ENCODE measurements around the gene FER. TPM values are rescaled to one million over a fixed set of nuclear protein-coding genes. Genes with fewer than 3 reads are reported as not detected.

The FER gene
- total RNA-seq, 4 donors from 2014 or later: 13.4 to 30.0 (median 19.6) TPM

DNA sequence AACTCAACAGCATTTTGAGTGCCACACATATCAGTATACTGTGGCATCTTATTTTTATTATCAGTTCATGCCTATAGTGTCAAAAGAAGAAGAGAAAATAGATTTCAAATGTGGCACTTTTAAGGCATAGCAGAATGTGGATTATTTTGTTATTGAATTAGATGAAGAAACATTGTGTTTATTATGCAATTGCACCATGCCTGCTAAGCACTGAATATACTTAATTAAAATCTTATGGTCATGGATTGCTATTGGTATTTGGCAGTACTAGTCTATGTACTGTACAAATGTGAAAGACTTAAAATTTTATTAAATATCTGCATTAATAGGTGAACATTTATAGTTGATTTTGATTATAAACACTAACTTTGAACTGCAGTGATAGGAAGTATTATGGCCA is 128.8 kb downstream of the FER start:
- Histone ChIP-seq H3K27me3 (no peaks in the 10 kb centered on the region), H3K9me3 (no peaks in the 10 kb centered on the region), H3K36me3 (no peaks in the 10 kb centered on the region), H3K27ac (no peak overlapping the region), H3K4me3 (no peak overlapping the region), H3K4me1 (peaks cover 0 to 12% (median 0%) of the 10 kb centered on the region in 3 donors)
- intact Hi-C loops (cut with DNase I): no loop called here
- TF ChIP-seq, protein P1, sequence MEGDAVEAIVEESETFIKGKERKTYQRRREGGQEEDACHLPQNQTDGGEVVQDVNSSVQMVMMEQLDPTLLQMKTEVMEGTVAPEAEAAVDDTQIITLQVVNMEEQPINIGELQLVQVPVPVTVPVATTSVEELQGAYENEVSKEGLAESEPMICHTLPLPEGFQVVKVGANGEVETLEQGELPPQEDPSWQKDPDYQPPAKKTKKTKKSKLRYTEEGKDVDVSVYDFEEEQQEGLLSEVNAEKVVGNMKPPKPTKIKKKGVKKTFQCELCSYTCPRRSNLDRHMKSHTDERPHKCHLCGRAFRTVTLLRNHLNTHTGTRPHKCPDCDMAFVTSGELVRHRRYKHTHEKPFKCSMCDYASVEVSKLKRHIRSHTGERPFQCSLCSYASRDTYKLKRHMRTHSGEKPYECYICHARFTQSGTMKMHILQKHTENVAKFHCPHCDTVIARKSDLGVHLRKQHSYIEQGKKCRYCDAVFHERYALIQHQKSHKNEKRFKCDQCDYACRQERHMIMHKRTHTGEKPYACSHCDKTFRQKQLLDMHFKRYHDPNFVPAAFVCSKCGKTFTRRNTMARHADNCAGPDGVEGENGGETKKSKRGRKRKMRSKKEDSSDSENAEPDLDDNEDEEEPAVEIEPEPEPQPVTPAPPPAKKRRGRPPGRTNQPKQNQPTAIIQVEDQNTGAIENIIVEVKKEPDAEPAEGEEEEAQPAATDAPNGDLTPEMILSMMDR (IDR thresholded peaks at IDR 0.05): no peak
- TF ChIP-seq POLR2A (IDR thresholded peaks at IDR 0.05): no peak
- no peak for DNase-seq

DNA sequence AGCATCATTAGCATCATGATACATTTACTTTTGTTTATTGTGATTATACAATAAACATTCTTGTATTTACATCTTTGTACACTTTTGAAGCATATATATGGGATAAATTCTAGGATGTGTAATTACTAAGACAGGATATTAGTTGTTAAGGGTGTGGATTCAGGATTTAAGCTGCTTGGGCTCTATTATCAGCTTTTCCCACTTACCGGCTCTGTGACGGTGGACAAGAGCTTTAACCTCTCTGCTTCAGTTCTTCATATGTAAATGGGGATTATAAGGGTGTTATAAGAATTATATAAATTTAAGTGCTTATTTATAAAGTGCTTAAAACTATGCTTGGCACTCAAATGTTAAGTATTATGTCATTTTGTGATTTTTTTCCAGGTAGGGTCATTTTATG is 131.1 kb downstream of the FER start:
- DNase-seq: no peak
- H3K9me3 ChIP-seq: no peaks in the 10 kb centered on the region
- intact Hi-C loops (cut with DNase I): no loop called here
- H3K4me1 ChIP-seq: no peaks in the 10 kb centered on the region
- H3K36me3 ChIP-seq: no peaks in the 10 kb centered on the region
- H3K4me3 ChIP-seq: no peak overlapping the region
- H3K27me3 ChIP-seq: no peaks in the 10 kb centered on the region
- H3K27ac ChIP-seq: no peak overlapping the region
- TF ChIP-seq, protein P1 (IDR thresholded peaks at IDR 0.05): no peak
- TF ChIP-seq POLR2A (IDR thresholded peaks at IDR 0.05): no peak
- WGBS, 2 donors: 93 to 100% methylated on average over 2 of the region's 2 CpGs

- DNase-seq: no peak
- Histone ChIP-seq H3K9me3 (no peaks in the 10 kb centered on the region), H3K36me3 (peaks cover 0 to 7% (median 0%) of the 10 kb centered on the region in 3 donors), H3K27me3 (no peaks in the 10 kb centered on the region), H3K4me3 (no peak overlapping the region), H3K4me1 (peaks cover 0 to 5% (median 0%) of the 10 kb centered on the region in 3 donors), H3K27ac (no peak overlapping the region)
- 93 to 96% methylated on average over 6 of the region's 6 CpGs for WGBS, 2 donors
- intact Hi-C loops (cut with DNase I): no loop called here
- TF ChIP-seq POLR2A (IDR thresholded peaks at IDR 0.05): no peak
- TF ChIP-seq, protein P1 (IDR thresholded peaks at IDR 0.05): no peak
These were observed 133.4 kb downstream of the FER start for GRCh38 chr5:108881133-108881532.

- TF ChIP-seq, protein P1 (IDR thresholded peaks at IDR 0.05): no peak
- no peak for TF ChIP-seq POLR2A (IDR thresholded peaks at IDR 0.05)
- no peak for DNase-seq
- H3K4me3 ChIP-seq: no peak overlapping the region
- peaks cover 0 to 17% (median 0%) of the 10 kb centered on the region in 3 donors for H3K36me3 ChIP-seq
- peaks cover 0 to 5% (median 0%) of the 10 kb centered on the region in 3 donors for H3K4me1 ChIP-seq
- H3K27ac ChIP-seq: no peak overlapping the region
- H3K9me3 ChIP-seq: no peaks in the 10 kb centered on the region
- H3K27me3 ChIP-seq: no peaks in the 10 kb centered on the region
- intact Hi-C loops (cut with DNase I): no loop called here
- 61 to 68% methylated on average over 3 to 4 of the region's 4 CpGs for WGBS, 2 donors
These were observed 137.0 kb downstream of the FER start for GRCh38 chr5:108884736-108885135.

DNA sequence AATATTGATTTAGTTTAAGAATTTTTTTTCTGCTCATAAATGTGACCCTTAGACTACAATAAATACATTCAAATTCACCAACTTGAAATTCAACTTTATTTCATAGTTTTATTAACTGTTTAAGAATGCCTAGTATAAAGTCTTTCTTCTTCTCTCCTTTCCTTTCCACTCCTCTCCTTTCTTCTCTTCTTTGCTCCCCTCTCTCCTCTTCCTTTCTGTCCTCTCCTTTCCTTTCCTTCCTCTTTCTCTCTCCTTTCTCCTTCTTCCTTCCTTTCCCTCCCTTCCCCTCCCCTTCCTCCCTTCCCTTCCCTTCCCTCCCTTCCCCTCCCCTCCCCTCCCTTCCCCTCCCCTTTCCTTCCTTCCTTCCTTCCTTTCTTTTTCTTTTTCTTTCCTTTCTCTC is 150.6 kb downstream of the FER start:
- H3K4me1 ChIP-seq: no peaks in the 10 kb centered on the region
- H3K9me3 ChIP-seq: no peaks in the 10 kb centered on the region
- intact Hi-C loops (cut with DNase I): no loop called here
- no peaks in the 10 kb centered on the region for H3K27me3 ChIP-seq
- peaks cover 0 to 26% (median 0%) of the 10 kb centered on the region in 3 donors for H3K36me3 ChIP-seq
- no peak overlapping the region for H3K27ac ChIP-seq
- no peak for TF ChIP-seq POLR2A (IDR thresholded peaks at IDR 0.05)
- TF ChIP-seq, protein P1 (IDR thresholded peaks at IDR 0.05): no peak
- no peak overlapping the region for H3K4me3 ChIP-seq
- DNase-seq: no peak
